ENCODE data around the gene ADPRHL1.

Gene ADPRHL1

DNA sequence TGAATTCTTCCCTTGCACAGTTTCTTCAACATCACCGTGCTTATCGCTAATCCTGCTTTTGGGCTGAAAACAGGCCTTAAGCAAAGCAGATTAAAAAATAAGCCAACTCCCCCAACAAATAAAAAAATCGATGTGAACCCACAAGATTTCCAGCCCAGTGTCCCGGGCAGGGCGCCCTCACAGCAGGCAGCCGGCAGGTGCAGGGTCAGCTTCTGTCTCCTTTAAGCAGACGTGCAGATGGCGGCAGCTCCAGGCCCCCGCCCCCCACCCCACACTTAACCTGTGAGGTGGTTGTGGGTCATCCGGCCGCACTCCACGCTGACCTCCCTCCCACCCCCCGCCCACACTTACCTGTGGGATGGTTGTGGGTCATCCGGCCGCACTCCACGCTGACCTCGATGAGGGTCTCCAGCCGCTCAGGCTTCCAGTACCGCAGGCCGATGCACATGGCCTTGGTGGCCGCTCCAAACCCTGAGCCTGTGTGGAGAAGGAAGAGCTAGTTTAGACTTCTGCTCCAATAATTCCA, 19.8 kb downstream of the ADPRHL1 start:
- Mint-ChIP-seq H3K4me3 (no peak overlapping the region), H3K9me3 (no peaks in the 10 kb centered on the region), H3K4me1 (no peaks in the 10 kb centered on the region), H3K27me3 (no peaks in the 10 kb centered on the region), H3K27ac (no peak overlapping the region)
- ATAC-seq, result no peak
- no peak for DNase-seq

DNA sequence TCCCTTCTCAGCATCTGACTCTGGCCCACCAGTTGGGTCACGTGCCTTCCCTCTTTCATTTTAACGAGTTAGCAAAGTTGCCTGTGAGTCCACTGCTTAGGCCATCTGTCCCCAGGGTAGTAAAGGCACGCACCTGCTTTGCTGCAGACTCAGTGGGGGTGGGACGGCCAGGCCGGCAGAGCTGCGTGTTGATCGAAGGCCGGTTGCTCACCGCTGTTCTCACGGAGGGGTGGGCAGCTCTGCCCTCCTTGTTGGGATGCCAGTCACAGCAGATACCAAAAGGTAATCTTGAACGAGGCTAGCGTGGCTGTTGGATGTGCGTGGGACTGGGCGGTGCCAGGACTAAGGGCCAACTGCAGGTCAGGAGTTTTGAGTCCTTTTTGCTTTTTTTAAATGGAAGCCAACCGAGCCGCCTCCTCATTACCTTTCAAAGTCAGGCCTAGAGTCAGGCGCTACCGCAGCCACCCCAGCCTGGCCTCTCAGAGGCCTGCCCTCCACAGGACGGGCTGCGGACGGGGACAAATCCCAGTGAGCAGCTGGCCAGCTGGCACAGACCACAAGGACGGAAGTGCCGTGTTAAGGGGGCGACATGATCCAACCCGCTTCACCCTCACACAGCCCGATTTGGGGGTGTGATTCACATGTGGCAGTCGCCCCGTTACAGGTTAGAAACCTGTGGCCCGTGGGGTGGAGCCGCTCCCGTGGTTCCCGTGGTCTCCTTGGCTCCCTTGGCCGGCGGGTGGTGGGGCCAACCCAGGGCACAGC, 20.6 kb downstream of the ADPRHL1 start:
- DNase-seq, result no peak
- H3K4me1 Mint-ChIP-seq, result no peaks in the 10 kb centered on the region

DNA sequence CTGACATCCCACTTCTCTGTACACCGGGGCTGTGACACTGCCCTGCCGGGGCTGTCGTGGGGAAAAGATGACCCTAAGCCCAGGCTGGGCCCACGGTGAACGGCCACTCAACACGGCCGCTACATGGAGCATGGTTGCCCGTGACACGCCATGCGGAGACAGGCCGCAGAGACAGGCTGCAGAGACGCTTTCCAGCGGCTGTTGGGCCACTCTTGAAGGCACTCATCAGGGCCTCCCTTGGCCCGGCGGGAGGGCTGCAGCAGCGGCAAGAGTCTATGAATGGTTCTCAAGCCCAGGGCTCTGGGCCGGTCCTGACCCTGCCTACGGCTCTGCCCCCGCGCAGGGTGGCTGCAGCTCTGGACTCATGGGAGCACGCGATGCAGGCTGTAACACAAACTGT, 22.1 kb downstream of the ADPRHL1 start:
- no peak for ATAC-seq
- H3K4me1 Mint-ChIP-seq, result no peaks in the 10 kb centered on the region
- H3K27ac Mint-ChIP-seq, result no peak overlapping the region
- DNase-seq, result no peak
- no peak overlapping the region for H3K4me3 Mint-ChIP-seq
- H3K9me3 Mint-ChIP-seq, result no peaks in the 10 kb centered on the region
- H3K27me3 Mint-ChIP-seq, result no peaks in the 10 kb centered on the region

More for the DNA sequence above, 20.6 kb downstream of the ADPRHL1 start:
- H3K27me3 Mint-ChIP-seq, result no peaks in the 10 kb centered on the region
- ATAC-seq, result no peak
- H3K4me3 Mint-ChIP-seq, result no peak overlapping the region
- no peak overlapping the region for H3K27ac Mint-ChIP-seq
- no peaks in the 10 kb centered on the region for H3K9me3 Mint-ChIP-seq

DNA sequence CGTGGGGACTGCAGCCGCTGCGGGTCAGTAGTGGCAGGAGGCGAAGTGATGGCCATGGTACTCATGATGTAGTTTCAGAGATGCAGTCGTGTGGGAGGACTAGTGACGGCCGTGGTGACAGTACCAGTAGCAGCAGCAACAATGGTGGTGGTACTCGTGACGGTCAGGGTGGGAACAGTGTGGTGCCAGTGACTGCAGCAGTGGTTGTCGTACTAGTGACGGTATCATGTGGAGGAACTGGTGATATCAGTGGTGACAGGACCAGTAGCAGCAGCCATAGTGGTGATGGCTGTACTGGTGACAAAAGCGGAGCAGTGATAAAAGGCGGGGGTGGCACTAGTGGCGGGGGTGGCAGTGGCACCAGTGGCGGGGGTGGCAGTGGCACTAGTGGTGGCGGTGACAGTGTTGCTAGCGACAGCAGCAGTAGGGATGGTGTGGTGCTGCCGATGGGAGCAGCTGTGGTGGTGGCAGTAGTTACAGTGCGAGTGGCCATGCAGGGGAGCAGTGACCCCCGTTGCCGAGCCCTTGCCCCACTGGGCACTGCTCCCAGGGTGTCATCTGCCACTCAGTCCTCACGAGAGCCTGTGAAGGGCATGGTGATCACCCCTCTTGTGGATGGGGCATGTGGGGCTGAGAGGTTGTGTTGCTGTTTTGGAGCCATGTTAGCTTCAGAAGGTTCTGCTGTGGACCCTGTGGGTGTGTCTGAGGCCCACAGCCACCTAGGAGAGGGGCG, 22.7 kb downstream of the ADPRHL1 start:
- Mint-ChIP-seq H3K9me3 (no peaks in the 10 kb centered on the region), H3K4me1 (no peaks in the 10 kb centered on the region), H3K27ac (no peak overlapping the region), H3K4me3 (no peak overlapping the region), H3K27me3 (no peaks in the 10 kb centered on the region)
- DNase-seq (no peak), ATAC-seq (no peak)

DNA sequence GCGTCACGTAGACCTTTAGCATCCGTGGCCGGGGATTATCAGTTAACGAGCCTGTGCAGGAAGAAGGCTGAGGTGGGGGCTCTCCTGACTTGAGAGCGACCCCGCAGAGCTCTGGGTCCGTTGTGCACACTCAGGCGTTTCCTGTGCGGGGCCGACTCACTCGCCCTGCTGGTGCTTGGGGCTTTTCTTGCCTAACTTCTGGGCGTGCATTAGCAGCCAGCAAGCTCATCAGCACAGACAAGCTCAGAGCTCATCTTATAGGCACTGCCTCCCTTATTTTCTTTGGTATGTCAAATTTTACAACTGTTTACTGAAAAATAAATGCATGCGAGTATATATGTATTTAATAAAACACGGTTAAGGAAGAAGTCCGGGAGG, 23.7 kb downstream of the ADPRHL1 start:
- ATAC-seq (no peak), DNase-seq (no peak)
- Mint-ChIP-seq H3K27ac (no peak overlapping the region), H3K4me3 (no peak overlapping the region), H3K27me3 (no peaks in the 10 kb centered on the region), H3K4me1 (no peaks in the 10 kb centered on the region), H3K9me3 (no peaks in the 10 kb centered on the region)

DNA sequence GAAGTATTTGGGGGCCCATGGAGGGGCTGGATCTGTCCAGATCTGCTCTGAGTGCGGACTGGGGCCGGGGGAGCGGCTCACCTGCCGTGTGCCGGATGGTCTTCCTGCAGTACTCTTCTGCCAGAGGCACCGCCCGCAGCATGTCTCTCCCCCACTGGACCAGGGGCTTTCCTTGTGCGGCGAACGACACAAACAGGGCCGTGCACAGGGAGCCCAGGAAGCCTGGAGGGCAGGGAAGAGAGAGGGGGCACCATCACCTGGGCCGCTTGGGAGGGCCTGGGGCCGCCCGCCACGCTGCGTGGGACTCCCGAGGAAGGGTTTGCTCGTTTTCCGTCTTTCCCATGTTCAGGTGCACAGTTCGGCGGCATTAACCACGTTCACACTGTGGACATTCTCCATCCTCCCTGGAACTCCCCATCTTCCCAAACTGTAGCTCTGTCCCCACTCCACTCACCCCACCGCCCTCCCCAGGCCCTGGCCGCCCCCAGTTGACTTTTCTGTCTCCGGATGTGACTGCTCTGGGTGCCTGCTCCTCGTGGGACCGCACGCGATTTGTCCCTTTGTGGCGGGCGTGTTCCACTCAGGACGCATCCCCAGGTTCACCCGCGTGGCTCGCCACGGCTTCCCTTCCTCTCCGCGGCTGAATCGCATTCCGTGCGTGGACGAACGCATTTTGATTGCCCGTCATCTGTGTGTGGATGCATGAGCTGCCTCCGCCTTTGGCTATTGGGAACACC, 24.2 kb downstream of the ADPRHL1 start:
- H3K4me3 Mint-ChIP-seq, result no peak overlapping the region
- no peaks in the 10 kb centered on the region for H3K4me1 Mint-ChIP-seq
- no peaks in the 10 kb centered on the region for H3K9me3 Mint-ChIP-seq
- H3K27ac Mint-ChIP-seq, result no peak overlapping the region
- no peak for DNase-seq
- no peaks in the 10 kb centered on the region for H3K27me3 Mint-ChIP-seq
- ATAC-seq, result no peak

DNA sequence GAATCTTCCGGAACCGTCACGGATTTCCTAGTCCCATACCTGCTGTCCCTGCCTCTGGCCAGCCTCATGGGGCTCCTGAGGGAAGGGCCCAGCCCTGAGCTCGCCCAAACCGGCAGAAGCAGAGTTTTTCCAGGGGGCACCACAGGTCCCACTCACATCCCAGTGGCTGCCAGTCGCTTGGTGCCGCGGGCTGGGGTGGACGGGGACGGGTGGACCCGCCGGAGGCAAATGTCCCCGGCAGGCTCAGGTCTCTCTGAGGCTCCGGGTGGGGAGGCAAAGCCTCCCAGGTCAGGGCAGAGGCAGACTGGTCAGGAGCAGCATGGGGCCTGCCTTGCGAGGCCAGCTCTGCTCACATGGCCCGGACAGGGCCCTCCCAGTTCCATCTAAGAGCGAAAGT, 24.8 kb downstream of the ADPRHL1 start:
- ATAC-seq, result peak; percentile 37
- Mint-ChIP-seq H3K4me3 (no peak overlapping the region), H3K4me1 (no peaks in the 10 kb centered on the region), H3K27ac (no peak overlapping the region), H3K9me3 (no peaks in the 10 kb centered on the region), H3K27me3 (no peaks in the 10 kb centered on the region)
- DNase-seq, result no peak

DNA sequence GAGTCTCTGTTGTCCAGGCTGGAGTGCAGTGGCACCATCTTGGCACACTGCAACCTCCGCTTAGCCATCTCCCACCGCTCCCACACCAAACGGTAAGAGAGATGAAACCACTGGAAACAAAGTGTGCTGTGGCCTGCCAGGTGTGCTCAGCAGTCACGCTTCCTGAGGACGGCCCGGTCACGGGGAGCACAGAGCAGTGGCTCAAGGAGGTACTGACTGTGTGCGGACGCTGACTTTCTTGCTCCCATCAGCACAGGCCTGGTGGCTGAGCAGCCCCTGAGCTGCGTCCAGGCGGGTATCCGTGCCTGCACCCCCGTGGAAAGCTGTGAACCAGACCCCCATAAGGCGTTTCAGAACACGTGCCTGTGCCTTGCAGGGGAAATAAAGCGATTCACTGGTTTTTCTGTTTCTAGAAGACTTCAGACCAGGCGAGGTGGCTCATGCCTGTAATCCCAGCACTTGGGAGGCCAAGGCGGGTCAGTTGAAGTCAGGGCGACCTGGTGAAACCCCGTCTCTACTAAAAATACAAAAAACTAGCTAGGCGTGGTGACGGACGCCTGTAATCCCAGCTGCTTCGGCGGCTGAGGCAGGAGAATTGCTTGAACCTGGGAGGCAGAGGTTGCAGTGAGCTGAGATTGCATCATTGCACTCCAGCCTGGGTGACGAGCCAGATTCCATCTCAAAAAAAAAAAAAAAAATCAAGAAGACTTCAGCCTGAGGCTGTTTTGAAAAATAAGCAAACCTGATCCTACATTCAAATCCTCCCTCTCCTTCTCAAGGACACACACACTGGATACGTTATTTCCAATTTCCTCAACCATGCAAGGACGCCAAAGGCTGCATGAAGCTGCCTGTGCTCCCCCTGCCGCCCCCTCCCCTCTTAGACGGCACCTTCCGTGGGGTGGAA, 25.5 kb downstream of the ADPRHL1 start:
- H3K4me3 Mint-ChIP-seq, result no peak overlapping the region
- no peaks in the 10 kb centered on the region for H3K27me3 Mint-ChIP-seq
- no peaks in the 10 kb centered on the region for H3K9me3 Mint-ChIP-seq
- DNase-seq (no peak), ATAC-seq (no peak)
- H3K4me1 Mint-ChIP-seq, result no peaks in the 10 kb centered on the region
- no peak overlapping the region for H3K27ac Mint-ChIP-seq

DNA sequence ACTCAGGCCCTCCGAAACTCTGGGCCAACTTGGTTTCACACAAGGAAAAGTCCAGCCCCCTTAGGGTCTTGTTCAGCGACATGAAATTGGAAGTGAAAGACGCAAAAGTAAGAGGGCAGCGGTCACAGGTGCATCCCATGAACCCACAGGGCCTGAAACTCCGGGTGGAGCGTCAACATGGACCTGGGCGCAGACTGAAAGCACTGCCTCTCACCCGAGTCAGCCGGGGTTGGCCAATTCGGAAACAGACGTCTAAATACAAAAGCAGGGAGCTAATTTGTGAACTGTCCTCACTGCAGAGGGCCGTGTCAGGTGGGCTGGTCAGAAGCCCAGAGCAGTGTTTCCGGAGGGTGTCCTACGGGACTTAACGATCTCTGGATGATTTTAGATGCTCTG, 26.7 kb downstream of the ADPRHL1 start:
- H3K27ac Mint-ChIP-seq, result no peak overlapping the region
- no peaks in the 10 kb centered on the region for H3K9me3 Mint-ChIP-seq
- no peak overlapping the region for H3K4me3 Mint-ChIP-seq
- H3K27me3 Mint-ChIP-seq, result no peaks in the 10 kb centered on the region
- DNase-seq (no peak), ATAC-seq (no peak)
- H3K4me1 Mint-ChIP-seq, result no peaks in the 10 kb centered on the region

DNA sequence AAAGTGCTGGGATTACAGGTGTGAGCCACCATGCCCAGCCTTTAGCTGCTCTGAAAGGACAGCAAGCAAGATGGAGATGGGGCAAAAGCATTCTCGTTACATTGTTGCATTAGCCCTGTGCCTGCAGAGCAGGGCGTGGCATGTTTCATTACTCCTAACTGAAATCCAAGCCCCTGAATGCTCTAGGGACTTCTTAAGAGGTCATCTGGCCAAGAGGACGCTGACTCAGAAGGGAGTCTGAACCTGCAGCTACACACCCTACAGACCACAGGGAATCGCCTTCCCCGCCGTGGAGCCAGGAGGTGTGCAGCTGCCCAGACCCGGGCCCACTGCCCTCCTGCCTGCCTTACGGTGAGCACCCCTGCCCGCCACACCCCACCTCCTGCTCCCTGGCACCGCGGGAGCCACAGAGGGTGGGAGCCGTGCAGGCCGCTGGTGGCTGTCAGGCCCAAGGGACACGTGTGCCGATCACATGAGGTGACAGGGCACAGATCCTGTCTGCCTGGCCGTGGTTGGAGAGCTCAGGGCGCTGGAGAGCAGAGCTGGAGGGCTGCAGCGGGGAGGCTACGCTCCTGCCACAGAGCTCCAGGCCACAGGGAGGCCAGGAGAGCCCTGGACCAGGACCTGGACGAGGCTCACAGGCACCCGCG, 27.2 kb downstream of the ADPRHL1 start:
- ATAC-seq (no peak), DNase-seq (no peak)
- H3K27ac Mint-ChIP-seq, result no peak overlapping the region
- H3K27me3 Mint-ChIP-seq, result no peaks in the 10 kb centered on the region
- no peaks in the 10 kb centered on the region for H3K4me1 Mint-ChIP-seq
- no peak overlapping the region for H3K4me3 Mint-ChIP-seq
- no peaks in the 10 kb centered on the region for H3K9me3 Mint-ChIP-seq

DNA sequence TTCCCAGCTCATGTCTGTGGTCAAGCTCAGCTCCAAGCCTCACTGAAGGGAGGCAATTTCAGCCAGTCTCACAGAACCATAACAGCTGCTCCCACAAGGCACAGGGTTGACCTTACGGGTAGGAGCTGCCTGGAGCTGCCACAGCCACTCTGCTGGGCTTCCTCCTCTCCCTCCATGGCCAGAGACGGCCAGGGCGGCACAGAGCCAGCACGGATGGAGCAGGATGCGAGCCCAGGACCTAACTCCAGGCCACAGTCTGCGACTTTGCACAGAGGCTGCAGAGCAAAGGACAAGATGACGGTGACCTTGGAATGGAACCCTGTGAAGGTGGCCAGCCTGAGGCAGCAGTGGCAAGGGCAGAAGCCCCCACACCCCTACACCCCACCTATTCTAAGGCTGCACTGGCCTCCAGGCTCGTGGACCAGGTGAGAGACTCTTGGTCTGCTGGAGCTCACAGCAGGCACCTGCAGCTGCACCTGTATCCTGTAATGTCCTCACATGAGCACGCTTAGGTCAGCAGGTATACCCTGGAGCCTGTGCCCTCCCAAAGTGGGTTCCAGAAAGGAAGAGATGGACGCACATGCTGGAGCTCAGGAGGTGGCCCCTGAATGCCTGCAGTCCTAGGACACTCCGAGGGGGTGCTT, 29.6 kb downstream of the ADPRHL1 start:
- peaks cover 9% of the 10 kb centered on the region for H3K27me3 Mint-ChIP-seq
- no peak overlapping the region for H3K4me3 Mint-ChIP-seq
- no peak overlapping the region for H3K27ac Mint-ChIP-seq
- DNase-seq (no peak), ATAC-seq (no peak)
- no peaks in the 10 kb centered on the region for H3K4me1 Mint-ChIP-seq
- H3K9me3 Mint-ChIP-seq, result no peaks in the 10 kb centered on the region

DNA sequence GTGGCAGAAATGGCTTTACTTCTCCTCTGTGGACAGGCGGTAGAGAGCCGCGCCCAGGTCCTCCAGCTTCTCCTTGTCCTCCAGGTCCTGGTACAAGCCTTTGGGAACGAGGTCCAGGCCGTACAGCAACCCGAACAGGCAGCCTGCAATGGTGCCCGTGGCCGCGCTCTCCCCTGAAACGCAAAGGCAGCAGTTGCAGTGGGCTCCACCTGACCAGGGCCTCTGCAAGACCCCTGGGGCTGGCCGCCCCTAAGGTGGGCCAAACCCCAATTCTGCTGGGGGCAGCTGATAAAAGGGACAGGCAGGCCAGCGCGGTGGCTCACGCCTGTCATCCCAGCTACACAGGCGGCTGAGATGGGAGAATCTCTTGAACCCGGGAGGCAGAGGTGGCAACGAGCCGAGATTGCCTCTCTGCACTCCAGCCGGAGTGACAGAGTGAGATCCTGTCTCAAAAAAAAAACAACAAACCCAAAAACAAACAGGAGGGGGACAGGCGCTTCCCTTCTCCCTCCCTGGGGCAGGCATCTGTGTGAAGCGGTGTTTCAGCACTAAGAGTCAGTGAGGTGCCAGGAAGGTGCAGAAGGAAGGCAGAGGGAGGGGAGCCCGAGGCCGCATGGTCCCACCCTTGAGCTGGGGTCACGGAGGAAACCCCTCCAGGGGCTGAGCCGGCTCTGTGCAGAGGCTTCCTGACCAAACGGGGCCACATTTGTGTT, 30.3 kb downstream of the ADPRHL1 start:
- no peak for ATAC-seq
- H3K9me3 Mint-ChIP-seq, result no peaks in the 10 kb centered on the region
- H3K27me3 Mint-ChIP-seq, result peaks cover 10% of the 10 kb centered on the region
- no peak overlapping the region for H3K4me3 Mint-ChIP-seq
- H3K27ac Mint-ChIP-seq, result no peak overlapping the region
- H3K4me1 Mint-ChIP-seq, result no peaks in the 10 kb centered on the region
- no peak for DNase-seq

DNA sequence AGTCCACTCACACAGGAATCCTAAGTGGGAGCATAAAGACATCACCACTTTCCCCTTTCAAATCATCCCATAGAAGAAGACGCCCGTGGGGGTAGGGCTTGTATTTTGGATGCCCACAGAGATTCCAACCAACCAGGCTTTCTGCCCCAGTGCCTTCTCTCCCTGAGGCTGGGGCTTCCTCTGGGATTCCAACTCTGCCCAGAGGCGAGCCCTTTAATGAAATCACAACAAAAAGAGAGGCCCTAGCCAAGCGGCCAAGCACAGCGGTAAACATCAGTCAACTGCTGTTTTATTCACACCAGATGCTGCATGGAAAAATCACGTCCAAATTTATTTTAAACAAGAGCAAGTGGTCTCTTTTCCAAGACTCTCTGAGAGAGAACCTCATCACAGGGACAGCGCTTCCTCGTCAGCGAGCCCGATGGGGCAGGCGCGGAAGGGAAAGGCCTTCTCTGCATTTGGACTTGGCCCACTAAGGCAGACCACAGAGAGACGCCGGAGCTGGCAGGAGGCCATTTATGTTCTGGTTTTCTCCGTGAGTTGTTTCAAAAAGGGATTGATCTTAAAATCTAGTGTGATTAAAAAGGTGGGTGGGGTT, 31.5 kb downstream of the ADPRHL1 start:
- no peaks in the 10 kb centered on the region for H3K4me1 Mint-ChIP-seq
- ATAC-seq (no peak), DNase-seq (no peak)
- H3K4me3 Mint-ChIP-seq, result no peak overlapping the region
- H3K27me3 Mint-ChIP-seq, result peaks cover 15% of the 10 kb centered on the region
- H3K27ac Mint-ChIP-seq, result no peak overlapping the region
- no peaks in the 10 kb centered on the region for H3K9me3 Mint-ChIP-seq

All from stimulated activated naive CD8-positive, alpha-beta T cell treated with anti-CD3 and anti-CD28 coated beads, Interleukin-15, amount 100 ng/mL, for 72 hours (primary cell).